Stomach (tissue), 9 donors: Measurements from ENCODE around the gene SIRPB2. TPM values are rescaled to one million over a fixed set of nuclear protein-coding genes. Genes with fewer than 3 reads are reported as not detected.

Source experiments
- DNase-seq, 2 donors: peaks; one replicate each; pipeline versions ENCODE4 v3.0.0 to v3.0.0-alpha.2; 2013 to 2019
- H3K27ac ChIP-seq, 5 donors: fragments of 200-600 bp in 4 of 5; sonication (generic) in 4 of 5; one replicate each; pipeline ENCODE4 v1.5.1; 2013 to 2019; ENCODE audit warnings: mild to moderate bottlenecking in 1 of 5, moderate library complexity in 1 of 5
- H3K27me3 ChIP-seq, 3 donors: fragments of 200-600 bp; sonication (generic); one replicate each; pipeline ENCODE4 v1.5.1; 2017 to 2019; ENCODE audit warnings: mixed run types in 1 of 3
- H3K36me3 ChIP-seq, 4 donors: fragments of 200-600 bp; sonication (generic); 1 replicate in 3 of 4; 2 replicates in 1 of 4; pipeline ENCODE4 v1.5.1; 2016 to 2019
- H3K4me1 ChIP-seq, 4 donors: fragments of 200-600 bp; sonication (generic); one replicate each; pipeline ENCODE4 v1.5.1; 2016 to 2019
- H3K4me3 ChIP-seq, 4 donors: fragments of 200-600 bp; sonication (generic) in 3 of 4; one replicate each; pipeline ENCODE4 v1.5.1; 2016 to 2019; ENCODE audit warnings: mild to moderate bottlenecking in 1 of 4
- H3K9me3 ChIP-seq, 4 donors: fragments of 200-600 bp; sonication (generic); one replicate each; pipeline ENCODE4 v1.5.1; 2016 to 2019
- CTCF ChIP-seq, 7 experiments: fragments of 450-650 bp in 4 of 7; fragments of 200-600 bp in 3 of 7; sonication (generic) in 3 of 7; IDR thresholded peaks; one replicate each; pipeline ENCODE4 v1.5.1; 2016 to 2019; ENCODE audit warnings: antibody characterized with exemption in 7 of 7, control low read depth in 2 of 7, mild to moderate bottlenecking in 1 of 7
- EP300 ChIP-seq: sonication (generic); formaldehyde crosslinking; IDR thresholded peaks from one replicate; pipeline ENCODE4 v1.6.1; 2017; ENCODE audit warnings: antibody characterized with exemption
- POLR2A ChIP-seq, 4 donors: fragments of 450-650 bp; IDR thresholded peaks; one replicate each; pipeline ENCODE4 v1.6.1; 2016; ENCODE audit warnings: antibody characterized with exemption in 4 of 4, control low read depth in 2 of 4, mild to moderate bottlenecking in 1 of 4, moderate library complexity in 1 of 4
- POLR2AphosphoS5 ChIP-seq, 3 donors: sonication (generic); formaldehyde crosslinking; IDR thresholded peaks; one replicate each; pipeline ENCODE4 v1.6.1; 2016; ENCODE audit warnings: antibody characterized with exemption in 3 of 3
- WGBS, 5 donors: extraction: QIAGEN DNeasy Blood & Tissue Kit in 3 of 5; methylation state at CpG; one replicate each; pipeline versions ENCODE4 v1.1.5 to v1.1.7; 2013 to 2018; 5-methylcytosine and 5-hydroxymethylcytosine counted together
- intact Hi-C: fragments of 100-400 bp; cut with DNase I; formaldehyde crosslinking; loops from one replicate; pipeline ENCODE4 v1.15.1; 2023; ENCODE audit warnings: low total_unique reads
- polyA plus RNA-seq, 3 donors: library from polyadenylated mRNA; stranded (reverse); fragments of 200-250 nt; gene quantifications; one replicate each; pipeline ENCODE4 v1.2.3, GENCODE V29; 2013
- total RNA-seq, 5 donors: library from RNA; depleted of rRNA; stranded (reverse); fragments of >200 nt; gene quantifications; one replicate each; pipeline versions ENCODE4 v1.1.0 to v1.2.3, GENCODE V29; 2014 to 2016
- donor health status: healthy with polysubstance abuse.
- donor health status: Bipolar disorder and iron deficiency.
- donor health status: healthy.

SIRPB2 gene
- total and polyA plus RNA-seq, 8 donors: 0.43 to 7.6 (median 2.4) TPM

- no peak for DNase-seq
- H3K27ac ChIP-seq: no peak overlapping the region
- peaks cover 0 to 6% (median 0%) of the 10 kb centered on the region in 3 donors for H3K27me3 ChIP-seq
- no peaks in the 10 kb centered on the region for H3K9me3 ChIP-seq
- WGBS, 5 donors: 83 to 92% (median 87%) methylated on average over 7 of the region's 7 CpGs
- H3K36me3 ChIP-seq: peaks cover 0 to 6% (median 0%) of the 10 kb centered on the region in 4 donors
- H3K4me3 ChIP-seq: no peak overlapping the region
- intact Hi-C loops: no loop called here
- H3K4me1 ChIP-seq: peaks cover 0 to 6% (median 0%) of the 10 kb centered on the region in 4 donors
- TF ChIP-seq POLR2A (IDR thresholded peaks at IDR 0.05): no peak
- TF ChIP-seq EP300: no peak
- no peak for TF ChIP-seq POLR2AphosphoS5 (IDR thresholded peaks at IDR 0.05)
- TF ChIP-seq CTCF (IDR thresholded peaks at IDR 0.05): no peak
These were observed 13.2 kb downstream of the SIRPB2 start for GRCh38 chr20:1477896-1478490.

- TF ChIP-seq POLR2A (IDR thresholded peaks at IDR 0.05): no peak
- no peak for TF ChIP-seq EP300
- TF ChIP-seq POLR2AphosphoS5 (IDR thresholded peaks at IDR 0.05): no peak
- no peak for TF ChIP-seq CTCF (IDR thresholded peaks at IDR 0.05)
- DNase-seq: no peak
- Histone ChIP-seq H3K36me3 (peaks cover 0 to 6% (median 0%) of the 10 kb centered on the region in 4 donors), H3K9me3 (no peaks in the 10 kb centered on the region), H3K27ac (no peak overlapping the region), H3K27me3 (no peaks in the 10 kb centered on the region), H3K4me3 (no peak overlapping the region), H3K4me1 (peaks cover 5 to 28% (median 8%) of the 10 kb centered on the region in 4 donors)
- intact Hi-C loops: no loop called here
- WGBS, 5 donors: 76 to 84% (median 81%) methylated on average over 4 of the region's 4 CpGs
These were observed 16.2 kb downstream of the SIRPB2 start for GRCh38 chr20:1474817-1475603.

GRCh38 chr20:1474325-1474724, 16.9 kb downstream of the SIRPB2 start:
- H3K27ac ChIP-seq: no peak overlapping the region
- H3K27me3 ChIP-seq: no peaks in the 10 kb centered on the region
- no peaks in the 10 kb centered on the region for H3K9me3 ChIP-seq
- 94 to 98% (median 96%) methylated on average over 8 of the region's 8 CpGs for WGBS, 5 donors
- intact Hi-C loops: no loop called here
- TF ChIP-seq EP300 (no peak), POLR2AphosphoS5 (IDR thresholded peaks at IDR 0.05) (no peak)
- H3K4me1 ChIP-seq: peaks cover 9 to 35% (median 14%) of the 10 kb centered on the region in 4 donors
- peaks cover 0 to 6% (median 0%) of the 10 kb centered on the region in 4 donors for H3K36me3 ChIP-seq
- H3K4me3 ChIP-seq: no peak overlapping the region
- no peak for DNase-seq

GRCh38 chr20:1473246-1474220, 17.7 kb downstream of the SIRPB2 start:
- H3K9me3 ChIP-seq: no peaks in the 10 kb centered on the region
- peaks cover 0 to 3% (median 0%) of the 10 kb centered on the region in 4 donors for H3K36me3 ChIP-seq
- 79 to 89% (median 87%) methylated on average over 13 of the region's 13 CpGs for WGBS, 5 donors
- intact Hi-C loops: no loop called here
- TF ChIP-seq EP300: no peak
- no peak overlapping the region for H3K4me3 ChIP-seq
- no peaks in the 10 kb centered on the region for H3K27me3 ChIP-seq
- H3K4me1 ChIP-seq: peaks cover 14 to 43% (median 22%) of the 10 kb centered on the region in 4 donors
- no peak for DNase-seq
- H3K27ac ChIP-seq: no peak overlapping the region
